GM23248 (cell line): Measurements from ENCODE around the gene CCDC88C.

Experiments used
- EZH2 ChIP-seq: fragments of 200-600 bp; sonication (generic); IDR thresholded peaks from 2 replicates; pipeline ENCODE4 v1.6.1; 2018; ENCODE audit warnings: antibody characterized with exemption, mild to moderate bottlenecking; ENCODE audit not compliant: insufficient read depth, poor library complexity, severe bottlenecking
- EZH2phosphoT487 ChIP-seq: fragments of 200-600 bp; sonication (generic); IDR thresholded peaks from 2 replicates; pipeline ENCODE4 v1.6.1; 2018; ENCODE audit warnings: antibody characterized with exemption, moderate library complexity, mild to moderate bottlenecking, low read depth; ENCODE audit not compliant: insufficient read depth

GRCh38 chr14:91405241-91405721 lies 12.3 kb downstream of the CCDC88C start:
- TF ChIP-seq EZH2 (no peak), EZH2phosphoT487 (no peak)
